GM12874 (cell line): ENCODE results near the gene RGL1.

ENCODE experiments used
- CTCF ChIP-seq: IDR thresholded peaks from 2 replicates; pipeline ENCODE4 v1.5.1; 2011; ENCODE audit warnings: low read depth, mild to moderate bottlenecking, control low read depth, low read length, moderate library complexity; ENCODE audit not compliant: insufficient read depth

RGL1 gene

GRCh38 chr1:183804916-183805841 is at the start of gene RGL1:
Gene RGL1 (plus strand): TSS chr1:183805120. CDS start chr1:183805298, 178 bp downstream.
- no peak for TF ChIP-seq CTCF

GRCh38 chr1:183756326-183756725 is 48.6 kb upstream of the RGL1 start:
- TF ChIP-seq CTCF, result no peak

GRCh38 chr1:183757061-183757460 is 47.9 kb upstream of the RGL1 start:
- TF ChIP-seq CTCF, result no peak

- no peak for TF ChIP-seq CTCF
Observed at GRCh38 chr1:183758913-183759312, 46.0 kb upstream of the RGL1 start.

GRCh38 chr1:183760661-183761060 is 44.3 kb upstream of the RGL1 start:
- no peak for TF ChIP-seq CTCF

GRCh38 chr1:183761871-183762270 is 43.0 kb upstream of the RGL1 start:
- no peak for TF ChIP-seq CTCF

- TF ChIP-seq CTCF, result no peak
Observed at GRCh38 chr1:183764981-183765380, 39.9 kb upstream of the RGL1 start.
